ENCODE results near the gene RALGAPA2.

Gene RALGAPA2

DNA sequence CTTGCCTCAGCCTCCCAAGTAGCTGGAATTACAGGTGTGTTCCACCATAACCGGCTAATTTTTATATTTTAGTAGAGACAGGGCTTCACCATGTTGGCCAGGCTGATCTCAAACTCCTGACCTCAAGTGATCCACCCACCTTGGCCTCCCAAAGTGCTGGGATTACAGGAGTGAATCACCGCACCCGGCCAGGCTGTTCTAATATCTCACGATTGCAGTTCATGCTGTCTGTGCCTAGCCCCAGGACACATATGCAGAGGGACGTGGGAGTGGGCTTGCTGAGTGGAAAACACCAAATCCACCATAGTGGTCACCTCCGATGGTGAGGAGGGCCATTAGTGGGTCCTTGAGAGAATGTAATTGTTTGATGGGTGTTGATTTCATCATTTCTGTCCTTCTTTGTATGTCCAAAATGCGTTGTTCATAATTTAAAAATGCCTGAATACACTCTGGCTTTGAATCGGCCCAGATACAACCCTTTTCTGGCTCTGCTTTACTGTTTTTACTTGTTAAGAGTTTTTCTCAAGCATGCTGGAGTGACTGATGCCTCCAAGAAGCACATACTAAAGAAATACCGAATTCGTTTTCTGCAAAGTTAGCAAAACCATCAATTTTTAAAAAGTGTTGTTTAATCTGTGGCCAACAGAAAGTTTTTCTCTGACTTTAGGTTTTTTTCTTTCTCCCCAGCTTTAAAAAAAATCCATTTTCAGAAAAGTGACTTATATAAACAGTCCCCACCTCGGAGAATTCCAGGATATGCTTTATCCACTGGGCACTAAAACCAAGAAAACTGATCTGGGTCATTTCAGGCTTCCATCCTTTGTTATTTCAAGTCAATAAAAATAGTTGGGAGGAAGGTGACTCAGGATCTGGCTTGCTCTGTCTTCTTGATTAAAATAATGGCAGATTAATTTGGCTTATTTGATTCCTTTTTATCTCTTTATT lies 18.8 kb upstream of the RALGAPA2 start:
- TF ChIP-seq CTCF (IDR thresholded peaks at IDR 0.05; ENCODE audit: low read depth, low read length) = no peak
- DNase-seq (ENCODE audit: low read depth in 2 of 2) = peak; percentile 24 to 42
- no peak overlapping the region for H3K4me3 ChIP-seq (replicated peaks in 1 of 2; ENCODE audit: low read depth in 2 of 2, low read length in 2 of 2)

GRCh38 chr20:20729563-20729962 lies 17.1 kb upstream of the RALGAPA2 start:
- no peak for TF ChIP-seq CTCF (IDR thresholded peaks at IDR 0.05; ENCODE audit: low read depth, low read length)
- DNase-seq (ENCODE audit: low read depth in 2 of 2) = no peak
- H3K4me3 ChIP-seq (replicated peaks in 1 of 2; ENCODE audit: low read depth in 2 of 2, low read length in 2 of 2) = no peak overlapping the region

DNA sequence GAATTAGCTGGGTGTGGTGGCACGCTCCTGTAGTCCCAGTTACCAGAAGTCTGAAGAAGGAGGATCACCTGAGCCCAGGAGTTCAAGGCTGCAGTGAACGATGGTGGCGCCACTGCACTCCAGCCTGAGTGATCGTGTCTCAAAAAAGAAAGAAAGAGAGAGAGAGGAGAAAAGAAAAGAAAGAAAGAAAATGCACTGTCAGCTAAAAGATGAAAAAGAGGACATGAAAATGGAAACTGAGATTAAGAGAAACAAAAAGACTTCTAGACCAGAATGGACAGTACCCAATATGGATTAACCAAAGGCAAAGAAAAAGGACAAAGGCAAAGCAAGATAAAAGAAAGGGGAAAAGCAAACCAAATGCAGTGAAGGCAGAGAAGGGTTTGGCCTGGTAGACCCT lies 9.0 kb upstream of the RALGAPA2 start:
- no peak overlapping the region for H3K4me3 ChIP-seq (replicated peaks in 1 of 2; ENCODE audit: low read depth in 2 of 2, low read length in 2 of 2)
- no peak for TF ChIP-seq CTCF (IDR thresholded peaks at IDR 0.05; ENCODE audit: low read depth, low read length)
- DNase-seq (ENCODE audit: low read depth in 2 of 2) = no peak

DNA sequence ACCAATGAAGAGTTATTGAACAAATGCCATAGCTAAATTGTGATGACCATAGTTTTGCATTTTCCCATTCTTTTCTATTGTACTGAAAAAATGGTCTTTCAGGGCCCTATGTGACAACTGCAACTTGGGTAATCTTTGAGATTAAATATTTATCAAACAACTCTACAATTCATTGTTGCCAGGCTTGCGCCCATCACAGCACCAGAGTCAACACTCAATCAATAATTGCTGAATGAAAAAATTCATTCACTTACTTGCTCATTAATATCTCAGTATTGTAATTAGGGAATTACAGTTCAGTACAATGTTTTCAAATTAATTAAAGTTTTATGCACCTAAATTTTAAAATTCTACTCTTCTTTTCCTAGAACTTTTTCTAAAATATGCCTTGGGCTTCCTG lies 7.7 kb upstream of the RALGAPA2 start:
- DNase-seq (ENCODE audit: low read depth in 2 of 2) = no peak
- H3K4me3 ChIP-seq (replicated peaks in 1 of 2; ENCODE audit: low read depth in 2 of 2, low read length in 2 of 2) = no peak overlapping the region
- no peak for TF ChIP-seq CTCF (IDR thresholded peaks at IDR 0.05; ENCODE audit: low read depth, low read length)

DNA sequence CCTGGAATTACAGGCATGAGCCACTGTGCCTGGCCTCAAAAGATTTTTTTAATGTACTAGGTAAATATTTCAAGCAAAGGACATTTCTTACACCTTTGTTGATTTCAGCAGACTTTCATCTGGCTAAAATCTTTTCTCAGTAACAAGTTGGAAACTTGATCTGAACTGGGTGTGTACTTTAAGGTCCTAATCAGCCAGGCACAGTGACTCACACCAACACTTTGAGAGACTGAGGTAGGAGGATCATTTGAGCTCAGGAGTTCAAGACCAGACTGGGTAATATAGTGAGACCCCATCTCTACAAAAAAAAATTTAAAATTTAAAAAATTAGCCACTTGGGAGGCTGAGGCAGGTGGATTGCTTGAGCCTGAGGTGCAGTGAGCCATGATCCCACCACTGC lies 7.0 kb upstream of the RALGAPA2 start:
- TF ChIP-seq CTCF (IDR thresholded peaks at IDR 0.05; ENCODE audit: low read depth, low read length) = no peak

GRCh38 chr20:20713244-20713765 lies 861 bp upstream of the RALGAPA2 start:
- TF ChIP-seq CTCF (IDR thresholded peaks at IDR 0.05; ENCODE audit: low read depth, low read length) = no peak
- peak overlapping the region; percentile 79 to 87 for H3K4me3 ChIP-seq (replicated peaks in 1 of 2; ENCODE audit: low read depth in 2 of 2, low read length in 2 of 2)
- peak in 1 of 2 donors; percentile 10 for DNase-seq (ENCODE audit: low read depth in 2 of 2)

More for the DNA sequence above, 7.0 kb upstream of the RALGAPA2 start:
- no peak overlapping the region for H3K4me3 ChIP-seq (replicated peaks in 1 of 2; ENCODE audit: low read depth in 2 of 2, low read length in 2 of 2)
- DNase-seq (ENCODE audit: low read depth in 2 of 2) = no peak

All from cardiac fibroblast (primary cell).